Calu3 (cell line): ENCODE data around the gene RBBP5. TPM values are rescaled to one million over a fixed set of nuclear protein-coding genes. Genes with fewer than 3 reads are reported as not detected.

Experiments
- Bru-seq: library from RNA; stranded (reverse); fragments of 400-500 nt; gene quantifications from one replicate; lab custom pipeline; 2021; lab: Mats Ljungman, UMichigan
- BruChase-seq, 2 experiments: library from RNA; stranded (reverse); fragments of 400-500 nt; gene quantifications; one replicate each; lab custom pipeline; 2021; lab: Mats Ljungman, UMichigan
- BruUV-seq: library from RNA; stranded (reverse); fragments of 400-500 nt; replicated peaks from 2 replicates; lab custom pipeline; 2021; lab: Mats Ljungman, UMichigan
- CTCF ChIA-PET: fragments of 300-600 bp; sonication (Branson Sonifier 250); formaldehyde crosslinking; loops from one replicate; lab custom pipeline; 2022; ENCODE audit warnings: antibody characterized with exemption; lab: Charles Lee
- DNase-seq: peaks from one replicate; pipeline ENCODE4 v3.0.0; 2022
- H3K27ac Mint-ChIP-seq: one replicate; pipeline ENCODE4 v1.8.0; 2022; ENCODE audit warnings: mixed read lengths; ENCODE audit not compliant: unreplicated experiment
- H3K27me3 Mint-ChIP-seq: one replicate; pipeline ENCODE4 v1.8.0; 2022; ENCODE audit warnings: mixed read lengths; ENCODE audit not compliant: unreplicated experiment
- H3K36me3 Mint-ChIP-seq: one replicate; pipeline ENCODE4 v1.8.0; 2022; ENCODE audit warnings: mild to moderate bottlenecking, moderate library complexity, mixed read lengths; ENCODE audit not compliant: insufficient read depth, unreplicated experiment
- H3K4me1 Mint-ChIP-seq: one replicate; pipeline ENCODE4 v1.8.0; 2022; ENCODE audit warnings: mild to moderate bottlenecking, low read depth, mixed read lengths; ENCODE audit not compliant: unreplicated experiment
- H3K4me3 Mint-ChIP-seq: one replicate; pipeline ENCODE4 v1.8.0; 2022; ENCODE audit warnings: mild to moderate bottlenecking, low read depth, moderate library complexity, mixed read lengths; ENCODE audit not compliant: unreplicated experiment
- H3K9me3 Mint-ChIP-seq: one replicate; pipeline ENCODE4 v1.8.0; 2022; ENCODE audit warnings: low read depth, mixed read lengths; ENCODE audit not compliant: unreplicated experiment
- CTCF ChIP-seq: fragments of 200-600 bp; IDR thresholded peaks from one replicate; pipeline ENCODE4 v1.8.0; 2022; ENCODE audit warnings: antibody characterized with exemption; ENCODE audit not compliant: unreplicated experiment
- intact Hi-C: fragments of 100-400 bp; cut with micrococcal nuclease; formaldehyde crosslinking; loops from one replicate; pipeline ENCODE4 v1.10.0; 2022; ENCODE audit not compliant: unreplicated experiment
- long read RNA-seq: library from polyadenylated mRNA; stranded (forward); transcript quantifications from one replicate; pipeline ENCODE4 v2.0.0, GENCODE V29; 2022
- total RNA-seq: library from RNA; stranded (reverse); gene quantifications from 2 replicates; pipeline ENCODE4 v1.2.3, GENCODE V29; 2022

The RBBP5 gene, protein sequence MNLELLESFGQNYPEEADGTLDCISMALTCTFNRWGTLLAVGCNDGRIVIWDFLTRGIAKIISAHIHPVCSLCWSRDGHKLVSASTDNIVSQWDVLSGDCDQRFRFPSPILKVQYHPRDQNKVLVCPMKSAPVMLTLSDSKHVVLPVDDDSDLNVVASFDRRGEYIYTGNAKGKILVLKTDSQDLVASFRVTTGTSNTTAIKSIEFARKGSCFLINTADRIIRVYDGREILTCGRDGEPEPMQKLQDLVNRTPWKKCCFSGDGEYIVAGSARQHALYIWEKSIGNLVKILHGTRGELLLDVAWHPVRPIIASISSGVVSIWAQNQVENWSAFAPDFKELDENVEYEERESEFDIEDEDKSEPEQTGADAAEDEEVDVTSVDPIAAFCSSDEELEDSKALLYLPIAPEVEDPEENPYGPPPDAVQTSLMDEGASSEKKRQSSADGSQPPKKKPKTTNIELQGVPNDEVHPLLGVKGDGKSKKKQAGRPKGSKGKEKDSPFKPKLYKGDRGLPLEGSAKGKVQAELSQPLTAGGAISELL
- total RNA-seq = 21.9 and 22.0 TPM in 2 replicates
- percentile 89 among the genes with signal in this experiment for Bru-seq, nascent RNA
- percentile 88 among the genes with signal in this experiment for BruChase-seq, experiment 1, labeled RNA remaining after a 6-hour chase
- BruChase-seq, experiment 2, labeled RNA remaining after a 2-hour chase = percentile 88 among the genes with signal in this experiment
- long read RNA-seq, full-length matches to known transcripts = 14 of 20 reads
- long read RNA-seq, partial matches to known transcripts = 1 of 20 reads
- long read RNA-seq, other reads (novel, unspliced or antisense) = 5 of 20 reads

DNA sequence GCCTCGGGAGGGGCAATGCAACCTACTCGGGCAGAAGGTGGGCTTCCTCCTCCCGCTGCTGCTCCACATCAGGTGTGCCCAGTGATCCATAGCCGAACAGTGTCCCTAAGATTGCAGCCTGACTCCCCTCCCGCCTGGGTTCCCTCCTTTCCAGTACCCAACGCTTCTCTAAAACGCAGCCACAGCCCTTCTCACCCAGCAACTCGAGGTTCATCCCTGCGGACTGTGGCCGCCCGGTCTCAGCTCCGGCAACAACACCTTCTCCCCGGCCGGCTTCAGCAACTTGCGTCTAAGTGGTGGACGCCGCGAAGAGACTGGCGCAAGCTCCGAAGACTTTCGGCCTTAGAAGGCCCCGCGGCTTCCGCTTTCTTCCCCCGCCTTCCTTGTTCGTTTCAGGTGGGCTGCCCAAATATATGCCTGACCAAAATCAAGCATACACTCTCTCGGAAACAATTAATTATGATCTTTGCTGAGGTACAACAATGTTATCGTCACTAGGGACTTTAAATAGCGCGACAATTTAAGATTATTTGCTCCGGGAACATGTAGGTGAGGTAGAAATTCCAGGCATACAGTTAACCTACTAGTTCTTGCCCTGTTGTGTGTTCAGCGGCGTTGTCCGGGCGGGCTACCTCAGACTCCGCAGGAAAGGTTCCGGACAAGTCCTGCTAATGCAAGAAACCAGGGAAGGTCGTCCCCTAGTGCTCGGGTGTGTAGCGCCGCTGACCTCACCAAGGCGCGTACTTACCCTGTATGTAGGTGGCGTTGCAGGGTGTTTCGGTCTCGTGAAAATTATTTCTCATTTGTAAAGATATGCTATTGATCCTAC is at the start of gene RBBP5:
RBBP5 (minus strand) TSS at position 319 of the 829 bp plus-strand sequence; CDS start at position 214, 105 bp downstream.
- CTCF ChIA-PET = interaction anchor here (0.7 to 2.9 kb wide), 5 partner anchors 13 to 134 kb away, joined by 3 to 12 read pairs (median 3); no protein-coding TSS in a partner anchor
- Mint-ChIP-seq H3K9me3 (no peaks in the 10 kb centered on the region), H3K36me3 (peaks cover 32% of the 10 kb centered on the region), H3K4me1 (peaks cover 34% of the 10 kb centered on the region), H3K4me3 (peak within 1 kb of the TSS; percentile 93), H3K27me3 (no peaks in the 10 kb centered on the region), H3K27ac (peak within 1 kb of the TSS; percentile 94)
- BruUV-seq = no TSS peak
- intact Hi-C loops = loop anchor here (5.0 kb wide), 1 partner anchor 135 kb away; no protein-coding TSS in a partner anchor
- TF ChIP-seq CTCF = peak; percentile 69
- DNase-seq = peak; percentile 98

DNA sequence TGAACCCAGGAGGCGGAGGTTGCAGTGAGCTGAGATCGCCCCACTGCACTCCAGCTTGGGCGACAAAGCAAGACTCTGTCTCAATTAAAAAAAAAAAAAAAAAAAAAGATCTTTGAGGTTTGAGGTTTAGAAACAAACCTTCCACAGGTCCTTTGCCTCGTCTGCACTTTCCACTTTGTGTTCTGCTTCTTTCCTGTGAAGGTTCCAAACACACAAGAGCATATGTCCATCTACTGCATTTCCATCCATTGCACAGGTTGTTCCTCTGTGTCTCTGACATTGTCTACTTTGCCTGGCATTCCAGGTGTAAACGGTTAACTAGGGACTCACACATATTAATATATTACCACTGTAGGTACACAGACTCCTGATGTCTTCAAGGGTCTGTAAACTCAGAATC is 49.6 kb upstream of the RBBP5 start:
- no peaks in the 10 kb centered on the region for H3K9me3 Mint-ChIP-seq
- H3K27me3 Mint-ChIP-seq = no peaks in the 10 kb centered on the region
- H3K4me3 Mint-ChIP-seq = no peak overlapping the region
- intact Hi-C loops = no loop called here
- H3K36me3 Mint-ChIP-seq = no peaks in the 10 kb centered on the region
- peaks cover 12% of the 10 kb centered on the region for H3K4me1 Mint-ChIP-seq
- no peak for TF ChIP-seq CTCF
- no TSS peak for BruUV-seq
- no peak overlapping the region for H3K27ac Mint-ChIP-seq
- no peak for DNase-seq
- CTCF ChIA-PET = no interaction called here

GRCh38 chr1:205170532-205171269 is 48.9 kb upstream of the RBBP5 start:
- TF ChIP-seq CTCF = no peak
- CTCF ChIA-PET = no interaction called here
- Mint-ChIP-seq H3K4me1 (peaks cover 7% of the 10 kb centered on the region), H3K36me3 (no peaks in the 10 kb centered on the region), H3K27me3 (no peaks in the 10 kb centered on the region), H3K9me3 (no peaks in the 10 kb centered on the region), H3K27ac (no peak overlapping the region), H3K4me3 (no peak overlapping the region)
- no TSS peak for BruUV-seq
- intact Hi-C loops = no loop called here
- no peak for DNase-seq
